COLO829 (cell line): ENCODE data around the gene TBX4.

Experiments
- DNase-seq: peaks from one replicate; pipeline ENCODE4 v3.0.0; 2012; ENCODE audit warnings: low spot score

Gene TBX4

DNA sequence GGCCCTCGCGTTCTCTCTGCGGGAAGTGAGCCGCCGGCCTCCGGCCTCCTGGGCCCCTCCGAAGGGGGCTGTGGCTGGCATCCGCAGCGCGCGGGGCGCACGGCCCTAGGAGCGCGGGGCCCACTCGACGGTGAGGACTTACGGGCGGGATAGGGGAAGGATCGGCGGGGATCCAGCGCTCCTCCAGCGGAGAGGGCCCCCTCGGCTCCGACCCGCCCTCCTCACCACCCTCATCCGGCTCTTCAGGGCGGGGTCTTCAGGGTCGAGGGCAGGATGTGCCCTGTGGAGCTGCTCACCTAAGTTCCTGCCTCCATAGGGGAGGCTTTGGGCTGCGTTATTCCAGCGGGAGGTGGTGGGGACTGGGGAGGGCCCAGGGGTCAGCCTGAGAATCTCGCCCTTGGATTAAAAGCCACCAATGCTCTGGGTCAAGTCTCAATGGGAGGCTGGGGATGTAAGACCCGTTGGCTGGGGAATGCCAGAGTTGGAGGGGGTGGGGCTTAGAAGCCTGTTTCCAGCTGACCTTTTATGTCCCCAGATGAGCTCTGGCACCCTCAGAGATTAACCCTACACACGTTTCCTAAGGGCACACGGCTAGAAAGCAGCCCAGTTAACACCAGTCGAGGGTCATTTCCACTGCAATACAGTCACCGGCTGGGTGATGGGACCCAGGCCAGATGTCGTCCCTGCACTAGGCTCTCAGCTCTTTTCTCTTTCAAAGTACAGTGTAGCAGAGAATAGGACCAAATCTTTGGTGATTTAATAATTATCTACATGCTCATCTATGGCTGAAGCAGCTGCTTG, 39.2 kb upstream of the TBX4 start:
- DNase-seq = no peak

DNA sequence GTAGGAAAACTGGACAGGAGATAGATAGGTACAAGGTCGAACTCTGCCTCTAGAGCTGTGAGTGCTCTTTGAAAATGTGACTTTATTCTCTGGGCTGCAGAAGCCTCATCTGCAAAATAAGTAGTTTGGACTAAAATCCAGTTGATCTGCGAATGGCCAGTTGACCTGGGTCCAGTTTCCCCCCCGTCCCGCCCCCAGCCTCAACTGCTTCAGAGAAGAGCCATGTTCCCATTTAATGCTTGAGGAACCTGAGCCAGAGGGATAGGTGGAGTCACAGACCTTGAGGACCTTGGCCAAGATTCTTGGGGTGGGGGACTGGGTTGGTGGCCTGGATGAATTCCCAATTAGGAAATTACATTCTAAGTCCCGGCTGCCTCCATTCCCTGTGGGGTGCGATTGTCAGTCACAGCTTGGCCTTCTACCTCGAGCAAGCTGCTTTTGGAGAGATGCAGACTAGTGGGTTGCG, 38.5 kb upstream of the TBX4 start:
- DNase-seq = no peak

DNA sequence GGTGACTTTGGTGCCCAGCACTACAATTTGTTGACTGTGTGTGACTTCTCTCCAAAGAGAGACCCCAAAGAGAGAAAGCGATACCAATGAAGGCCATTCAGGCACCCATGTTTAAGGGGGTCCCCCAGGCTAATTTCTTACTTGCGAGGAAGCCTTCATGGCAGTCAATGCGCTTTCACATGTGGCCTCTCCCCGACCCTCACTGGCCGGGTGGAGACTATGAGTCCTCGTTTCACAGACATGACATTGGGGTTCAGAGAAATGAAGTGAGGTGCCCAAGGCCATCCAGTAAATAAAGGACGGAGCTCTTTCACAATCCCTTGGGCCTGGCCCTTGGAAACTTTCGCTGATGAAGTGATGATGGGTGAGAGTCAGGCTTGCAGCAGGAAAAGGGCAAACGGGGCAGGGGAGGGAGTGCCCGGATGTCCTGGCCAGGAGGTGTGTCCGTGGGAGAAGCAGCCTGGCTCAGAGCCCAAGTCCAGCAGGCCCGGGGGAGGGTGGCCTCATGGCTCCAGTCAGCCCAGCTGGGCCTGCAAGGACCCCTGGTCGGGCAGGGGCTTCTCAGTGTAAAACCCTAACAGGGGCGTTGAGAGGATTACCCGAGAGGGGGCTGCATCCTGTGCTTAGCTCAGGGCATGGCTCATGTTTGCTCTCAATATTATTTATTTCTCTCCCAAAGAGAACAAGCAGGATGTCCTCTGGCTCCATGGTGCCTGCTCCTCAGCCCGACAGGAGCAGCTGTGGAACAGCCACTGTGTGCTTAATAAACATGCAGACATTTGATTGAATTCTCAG, 37.9 kb upstream of the TBX4 start:
- no peak for DNase-seq

DNA sequence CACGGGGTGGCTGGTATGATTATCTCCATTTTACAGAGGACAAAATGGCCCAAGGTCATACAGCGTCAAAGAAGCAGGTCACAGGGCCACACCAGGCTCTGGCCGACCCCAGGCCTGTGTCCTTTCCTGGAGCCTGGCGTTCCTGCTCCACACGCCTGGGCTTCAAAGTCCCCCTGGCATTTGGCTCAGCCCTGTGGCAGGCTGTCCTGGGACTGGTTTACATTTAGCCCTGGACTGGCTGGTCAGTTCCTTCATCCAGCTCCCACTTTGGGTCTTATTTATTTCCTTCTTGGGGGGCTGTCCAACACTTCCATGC, 37.3 kb upstream of the TBX4 start:
- DNase-seq = no peak

DNA sequence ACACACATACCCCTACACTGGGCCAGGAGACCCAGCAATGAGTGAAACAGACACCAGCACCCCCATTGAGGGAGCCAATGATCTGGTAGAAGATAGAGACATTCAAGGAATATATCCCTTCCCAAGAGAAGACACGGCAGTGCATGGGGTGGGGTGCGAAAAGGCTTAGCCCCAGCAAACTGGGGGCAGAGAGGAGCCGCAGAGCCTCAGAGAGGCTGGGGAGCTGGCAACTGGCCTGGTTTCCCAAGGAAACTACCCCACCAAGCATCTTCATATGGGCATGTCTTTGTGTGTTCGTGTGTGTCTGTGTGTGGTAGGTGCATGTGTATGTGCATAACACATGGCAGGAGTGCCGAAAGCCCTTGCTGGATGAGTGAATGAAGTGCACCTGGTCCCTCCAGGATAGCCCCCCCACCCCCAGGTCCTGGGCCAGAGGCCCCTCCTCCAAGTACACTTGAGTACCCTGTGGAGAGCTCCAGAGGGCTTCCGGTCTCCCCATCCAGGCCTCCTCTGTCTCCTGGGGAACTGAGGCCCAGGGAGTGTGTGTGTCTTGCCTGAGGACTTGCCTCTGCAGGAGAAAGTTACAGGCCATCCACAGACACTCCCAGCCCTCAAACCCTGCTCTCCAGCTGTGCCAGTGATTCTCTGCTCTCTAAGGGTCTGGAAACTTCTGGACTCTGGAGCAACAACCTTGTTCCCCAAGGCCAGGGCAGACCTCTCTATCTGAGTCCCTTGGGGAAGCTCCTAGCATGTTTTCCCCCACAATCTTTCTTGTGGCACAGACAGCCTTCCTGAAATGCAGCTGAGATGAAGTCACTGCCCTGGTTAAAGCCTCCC, 36.6 kb upstream of the TBX4 start:
- no peak for DNase-seq

DNA sequence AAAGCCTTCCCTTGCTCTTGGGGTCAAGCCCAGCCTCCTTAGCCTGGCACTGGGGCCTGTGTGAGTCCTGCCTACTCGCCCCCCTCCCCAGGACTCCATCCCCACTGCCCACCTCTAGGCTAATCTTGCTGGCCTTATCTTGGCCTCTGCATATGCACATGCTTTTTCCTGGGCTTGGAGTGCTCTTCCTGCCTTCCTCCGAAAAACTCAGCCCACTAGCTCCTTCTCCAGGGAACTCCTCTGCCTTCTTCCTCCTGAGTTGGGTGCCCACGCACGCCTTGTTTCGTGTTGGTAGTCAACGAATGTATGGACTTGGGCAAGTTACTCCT, 36.0 kb upstream of the TBX4 start:
- no peak for DNase-seq

DNA sequence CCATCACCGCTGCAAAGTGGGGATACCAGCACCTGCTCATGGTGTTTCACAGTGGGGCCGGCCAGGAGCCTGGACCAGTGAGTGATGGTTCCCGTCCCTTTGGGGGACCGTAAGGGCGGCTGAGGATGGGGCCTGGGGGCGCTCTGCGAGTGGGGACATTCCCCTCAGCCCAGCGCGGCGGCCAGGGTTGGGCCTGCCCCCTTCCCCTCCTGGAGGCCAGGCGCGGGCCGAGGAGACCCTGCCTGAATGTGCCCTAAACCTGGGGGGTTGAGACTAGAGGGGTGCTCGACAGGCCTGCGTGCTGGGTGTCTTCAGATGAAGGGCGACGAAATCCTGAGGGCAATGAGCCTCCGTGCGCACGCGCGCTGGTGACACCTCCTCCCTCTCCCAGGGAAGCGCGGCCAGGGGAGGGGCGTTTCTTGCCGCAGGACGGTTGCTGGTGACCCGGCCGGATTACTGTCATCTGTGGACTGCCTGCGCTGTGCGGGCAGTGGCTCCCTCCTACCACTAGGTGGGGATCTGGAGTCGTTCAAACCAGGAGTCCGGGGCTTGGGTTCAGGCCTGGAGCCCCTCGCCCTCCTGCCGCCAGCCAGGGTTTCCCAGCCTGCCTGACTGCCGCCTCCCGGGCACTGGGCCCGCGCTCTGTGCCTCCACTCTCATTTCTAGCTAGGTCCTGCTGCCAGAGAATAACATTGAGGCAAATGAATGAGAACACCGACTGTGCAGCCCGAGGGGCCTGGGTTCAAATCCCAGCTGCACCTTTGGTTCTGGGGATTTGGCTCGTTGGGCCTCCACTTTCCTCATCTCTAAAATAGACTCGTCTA, 35.5 kb upstream of the TBX4 start:
- DNase-seq = peak; percentile 91

DNA sequence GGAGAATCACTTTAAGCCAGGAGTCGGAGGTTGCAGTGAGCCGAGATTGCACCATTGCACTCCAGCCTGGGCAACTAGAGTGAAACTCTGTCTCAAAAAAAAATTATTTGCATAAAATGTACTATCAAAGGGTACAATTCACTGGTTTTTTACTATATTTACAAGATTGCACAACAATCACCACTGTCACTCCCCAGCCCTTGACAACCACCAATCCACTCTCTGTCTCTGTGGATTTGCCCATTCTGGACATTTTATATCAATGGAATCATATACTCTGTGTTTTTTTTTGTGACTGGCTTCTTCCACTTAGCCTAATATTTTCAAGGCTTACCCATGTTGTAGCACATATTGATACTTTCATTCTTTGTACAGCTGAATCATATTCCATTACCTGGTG, 33.8 kb upstream of the TBX4 start:
- no peak for DNase-seq

DNA sequence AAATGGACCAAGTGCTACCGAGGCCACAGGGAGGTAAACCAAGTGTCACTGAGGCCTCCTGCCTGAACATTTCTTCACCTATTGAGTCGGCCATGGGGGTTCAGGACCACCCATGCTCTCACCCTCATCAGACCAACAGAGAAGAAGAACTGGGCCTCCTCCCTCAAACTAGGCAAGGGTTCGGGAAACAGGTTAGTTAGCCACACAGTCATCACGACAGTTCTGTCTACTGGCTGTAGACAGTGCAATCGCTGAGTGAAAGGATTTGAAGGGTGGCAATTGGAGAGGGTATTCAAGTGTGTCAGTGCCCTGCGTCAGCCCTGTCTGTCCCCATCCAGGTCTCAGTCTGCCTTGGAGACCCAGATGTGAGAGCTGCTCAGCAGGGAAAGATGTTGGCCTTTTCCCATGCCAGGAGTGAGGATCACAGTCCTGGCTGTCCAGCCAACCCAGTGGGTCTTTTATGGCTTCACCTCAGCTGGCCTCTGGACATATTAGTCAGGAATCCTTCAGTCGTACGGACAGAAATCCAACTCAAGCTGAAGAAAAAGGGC, 32.7 kb upstream of the TBX4 start:
- DNase-seq = no peak

DNA sequence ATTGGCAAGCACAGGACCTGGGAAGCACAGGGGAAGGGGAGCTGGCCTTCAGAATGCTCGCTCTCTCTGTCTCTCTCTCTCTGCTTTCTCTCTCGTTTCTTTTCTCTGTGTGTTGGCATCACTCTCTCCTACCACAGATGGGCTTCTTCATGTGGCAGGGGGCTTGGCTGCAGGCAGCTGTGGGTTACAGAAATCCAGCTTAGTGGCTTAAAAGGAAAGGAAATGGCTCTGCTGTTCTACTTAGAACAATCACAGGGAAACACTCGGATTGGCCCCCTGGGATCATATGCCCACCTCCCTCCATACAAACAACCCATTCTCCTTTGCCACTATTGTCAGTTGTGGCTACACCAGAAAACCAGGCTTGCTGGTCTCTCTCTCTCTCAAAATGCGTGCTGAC, 32.2 kb upstream of the TBX4 start:
- no peak for DNase-seq

DNA sequence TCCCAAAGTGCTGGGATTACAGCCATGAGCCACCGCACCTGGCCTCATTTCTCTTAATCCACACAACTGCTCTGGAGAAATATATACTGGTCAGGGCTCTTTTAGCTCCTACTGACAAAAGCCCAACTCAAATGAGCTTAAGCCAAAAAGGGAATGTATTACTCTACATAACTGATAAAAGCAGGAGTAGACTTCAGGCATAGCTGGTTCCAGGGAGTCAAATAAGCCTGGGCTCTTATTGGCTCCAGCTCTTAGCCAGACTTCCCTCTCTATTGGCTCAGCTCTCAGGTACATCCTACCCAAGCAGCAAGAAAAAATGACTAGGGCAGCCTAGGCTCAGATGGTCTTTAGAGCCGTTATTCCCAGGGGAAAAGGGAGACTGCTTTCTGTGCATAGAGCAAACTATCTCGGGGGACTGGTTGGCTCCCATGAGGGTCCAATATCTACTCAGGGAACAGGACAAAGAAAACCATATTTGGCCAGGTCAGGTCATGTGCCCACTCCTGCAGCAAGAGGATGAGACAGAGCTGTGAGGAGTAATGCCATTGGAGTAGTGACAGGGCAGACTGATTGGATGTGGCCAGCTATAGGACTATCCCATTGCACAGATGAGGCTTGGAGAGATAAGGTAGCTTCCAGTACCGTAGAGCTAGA, 31.4 kb upstream of the TBX4 start:
- no peak for DNase-seq

DNA sequence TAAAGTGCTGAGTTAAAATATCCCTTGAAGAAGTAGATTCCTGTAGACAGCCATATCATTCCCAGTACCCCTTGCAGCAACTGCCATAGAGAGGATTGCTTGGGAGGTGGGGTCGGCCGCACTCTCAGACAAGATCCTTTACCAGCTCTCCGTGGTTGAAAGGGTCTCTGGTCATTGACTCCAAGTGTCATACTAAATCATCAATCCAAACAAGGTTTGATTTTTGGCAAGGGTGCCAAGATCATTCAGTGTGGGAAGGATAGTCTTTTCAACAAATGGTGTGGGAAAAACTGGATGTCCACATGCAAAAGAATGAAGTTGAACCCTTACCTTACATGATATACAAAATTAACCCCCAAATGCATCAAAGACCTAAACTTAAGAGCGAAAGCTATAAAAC, 30.8 kb upstream of the TBX4 start:
- DNase-seq = no peak

DNA sequence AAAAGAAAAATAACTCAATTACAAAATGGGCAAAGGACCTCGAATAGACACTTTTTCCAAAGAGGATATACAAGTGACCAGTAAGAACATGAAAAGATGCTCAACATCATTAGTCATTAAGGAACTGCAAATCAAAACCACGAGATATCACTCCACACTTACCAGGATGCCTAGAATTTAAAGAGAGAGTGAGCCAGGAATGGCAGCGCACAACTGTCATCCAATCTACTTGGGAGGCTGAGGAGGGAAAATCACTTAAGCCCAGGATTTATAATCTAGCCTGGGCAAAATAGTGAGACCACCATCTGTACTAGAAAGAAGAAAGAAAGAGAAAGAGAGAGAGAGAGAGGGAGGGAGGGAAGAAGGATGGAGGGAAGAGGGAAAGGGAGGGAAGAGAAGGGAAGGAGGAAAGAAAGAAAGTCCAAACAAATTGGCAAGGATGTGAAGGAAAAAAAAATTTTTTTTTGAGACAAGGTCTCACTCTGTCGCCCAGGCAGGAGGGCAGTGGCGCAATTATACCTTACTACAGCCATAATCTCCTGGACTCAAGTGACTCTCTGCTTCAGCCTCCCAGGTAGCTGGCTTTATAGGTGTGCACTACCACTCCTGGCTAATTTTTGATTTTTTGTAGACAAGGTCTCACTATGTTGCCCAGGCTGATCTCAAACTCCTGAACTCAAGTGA, 30.0 kb upstream of the TBX4 start:
- DNase-seq = no peak

DNA sequence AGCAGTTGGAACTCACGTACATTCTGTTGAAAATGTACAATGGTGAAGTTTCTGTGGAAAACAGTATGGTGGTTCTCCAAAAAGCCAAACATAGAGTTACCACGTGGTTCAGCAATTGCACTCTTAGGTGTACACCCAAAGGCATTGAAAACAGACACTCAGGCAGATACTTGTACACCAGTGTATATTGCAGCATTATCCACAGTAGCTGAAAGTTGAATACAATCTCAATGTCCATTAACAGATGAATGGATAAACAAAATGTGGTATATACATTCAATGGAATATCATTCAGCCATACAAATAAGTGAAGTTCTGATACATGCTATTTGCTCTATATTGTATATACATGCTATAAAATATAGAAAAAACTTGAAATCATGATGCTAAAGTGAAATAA, 29.4 kb upstream of the TBX4 start:
- no peak for DNase-seq

DNA sequence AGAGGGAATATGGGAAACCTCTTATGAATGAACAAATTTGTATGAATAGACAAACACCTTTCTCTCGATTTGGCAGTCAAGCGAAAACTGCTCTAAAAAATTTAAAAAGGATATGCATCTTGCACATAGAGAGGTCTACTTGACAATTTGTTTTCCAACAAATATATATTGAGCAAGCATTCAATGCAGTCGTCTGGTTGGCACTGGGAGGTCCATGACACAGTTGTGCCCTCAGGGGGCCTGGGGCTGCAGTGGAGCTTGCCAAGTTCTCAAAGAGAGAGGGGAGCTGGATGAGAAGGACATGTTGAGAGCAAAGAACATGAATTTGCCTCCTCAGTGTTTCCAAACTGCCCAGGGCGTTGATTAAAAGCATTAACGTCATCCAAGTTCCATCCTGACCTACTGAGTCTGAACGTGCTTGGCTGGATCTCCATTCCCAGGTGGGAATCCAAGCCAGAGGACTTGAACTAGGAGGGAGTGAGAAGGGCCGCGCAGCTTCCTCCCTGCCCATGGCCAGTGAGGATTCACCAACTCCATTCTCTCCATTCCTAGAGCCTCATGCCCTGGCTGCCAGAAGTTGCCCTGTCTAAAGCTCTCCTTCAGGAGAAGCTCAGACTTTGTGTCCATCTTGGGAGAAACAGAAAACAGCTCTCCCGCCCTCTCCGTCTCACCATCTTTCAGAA, 28.1 kb upstream of the TBX4 start:
- DNase-seq = no peak

DNA sequence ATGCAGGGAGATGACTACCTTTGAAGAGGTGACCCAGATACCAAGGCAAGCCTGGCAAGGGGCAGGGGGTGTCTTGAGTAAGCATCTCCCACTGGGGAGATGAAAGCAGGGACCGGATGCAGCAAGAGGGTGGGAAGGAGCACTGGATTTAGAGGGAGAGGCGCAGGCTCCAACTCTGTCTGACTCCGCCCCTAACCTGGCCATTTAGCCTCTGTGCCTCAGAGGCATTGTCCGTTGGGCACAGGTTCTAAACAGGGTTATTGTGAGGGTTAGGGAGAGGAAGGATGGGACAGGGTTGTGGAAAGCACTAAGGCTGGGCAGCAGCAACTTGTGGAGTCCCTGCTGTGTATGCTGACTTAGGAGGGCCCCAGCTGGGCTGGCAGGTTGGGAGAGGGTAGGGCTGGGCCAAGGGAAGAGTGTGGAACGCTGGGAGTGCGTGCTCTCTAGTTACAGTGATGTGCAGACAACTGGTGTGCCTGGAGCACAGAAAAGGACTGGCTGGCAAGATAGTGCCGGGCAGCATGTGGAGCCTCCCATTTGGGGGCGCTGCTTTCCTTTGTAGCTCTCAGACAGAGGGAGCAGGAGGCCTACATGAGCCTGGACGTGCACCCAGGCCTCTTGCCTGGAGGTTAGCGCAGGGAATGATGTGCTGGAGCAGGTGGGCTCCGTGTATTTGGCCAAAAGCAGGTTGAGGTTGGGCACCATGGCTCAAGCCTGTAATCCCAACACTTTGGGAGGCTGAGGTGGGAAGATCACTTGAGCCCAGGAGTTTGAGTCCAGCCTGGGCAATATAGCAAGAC, 26.3 kb upstream of the TBX4 start:
- no peak for DNase-seq

DNA sequence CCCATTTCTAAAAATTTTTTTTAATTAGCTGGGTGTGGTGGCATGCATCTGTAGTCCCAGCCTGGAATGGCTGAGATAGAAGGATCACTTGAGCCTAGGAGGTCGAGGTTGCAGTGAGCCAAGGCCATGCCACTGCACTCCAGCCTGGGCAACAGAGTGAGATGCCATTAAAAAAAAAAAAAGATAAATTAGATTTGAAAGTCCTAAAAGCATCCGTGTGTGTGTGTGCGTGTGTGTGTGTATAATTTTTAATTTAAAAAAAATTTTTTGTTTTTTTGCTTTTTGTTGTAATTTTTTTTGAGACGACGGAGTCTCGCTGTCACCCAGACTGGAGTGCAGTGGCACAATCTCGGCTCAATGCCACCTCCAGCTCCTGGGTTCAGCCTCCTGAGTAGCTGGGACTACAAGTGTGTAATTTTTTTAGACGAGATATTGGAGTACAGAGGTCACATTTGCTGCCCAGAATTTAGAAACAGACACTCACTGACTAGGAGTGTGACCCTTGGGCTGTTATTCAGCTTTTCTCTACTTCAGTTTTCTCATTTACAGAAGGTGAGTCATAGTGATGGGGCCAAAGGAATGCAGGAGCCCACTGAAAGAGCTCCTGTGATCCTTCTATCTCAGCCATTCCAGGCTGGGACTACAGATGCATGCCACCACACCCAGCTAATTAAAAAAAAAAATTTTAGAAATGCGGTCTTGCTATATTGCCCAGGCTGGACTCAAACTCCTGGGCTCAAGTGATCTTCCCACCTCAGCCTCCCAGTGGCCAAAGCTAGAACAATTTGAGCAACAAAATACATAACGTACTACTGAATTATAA, 25.5 kb upstream of the TBX4 start:
- DNase-seq = no peak

DNA sequence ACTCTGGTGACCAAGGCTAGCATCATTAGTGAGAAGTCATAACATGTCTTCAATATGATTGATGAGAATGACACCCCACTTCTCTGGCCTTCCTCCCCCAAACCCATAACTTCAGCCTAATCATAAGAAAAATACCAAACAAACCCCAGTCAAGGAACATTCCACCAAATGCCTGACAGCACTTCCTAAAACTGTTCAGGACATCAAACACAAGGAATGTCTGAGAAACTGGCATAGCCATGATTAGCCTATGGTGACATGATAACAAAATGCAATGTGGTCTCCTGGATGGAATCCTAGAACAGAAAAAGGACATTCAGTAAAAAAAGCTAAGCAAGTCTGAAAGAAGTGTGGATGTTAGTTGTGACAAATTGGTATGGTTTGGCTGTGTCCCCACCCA, 24.7 kb upstream of the TBX4 start:
- no peak for DNase-seq
